HG02884 (cell line): Measurements from ENCODE around the gene NPR2.

Experiments used
- ATAC-seq: cut with Tn5 transposase; IDR thresholded peaks from one replicate; pipeline ENCODE4 v1.9.1; 2021; ENCODE audit warnings: mild to moderate bottlenecking, moderate library complexity; ENCODE audit not compliant: unreplicated experiment

Gene NPR2

GRCh38 chr9:35791297-35791921 is at the start of gene NPR2:
Gene NPR2, plus strand, starts transcription at chr9:35791591. Its CDS starts 818 bp downstream, at chr9:35792409.
- ATAC-seq: no peak

- no peak for ATAC-seq
Measured at GRCh38 chr9:35741740-35742139, 49.7 kb upstream of the NPR2 start.

DNA sequence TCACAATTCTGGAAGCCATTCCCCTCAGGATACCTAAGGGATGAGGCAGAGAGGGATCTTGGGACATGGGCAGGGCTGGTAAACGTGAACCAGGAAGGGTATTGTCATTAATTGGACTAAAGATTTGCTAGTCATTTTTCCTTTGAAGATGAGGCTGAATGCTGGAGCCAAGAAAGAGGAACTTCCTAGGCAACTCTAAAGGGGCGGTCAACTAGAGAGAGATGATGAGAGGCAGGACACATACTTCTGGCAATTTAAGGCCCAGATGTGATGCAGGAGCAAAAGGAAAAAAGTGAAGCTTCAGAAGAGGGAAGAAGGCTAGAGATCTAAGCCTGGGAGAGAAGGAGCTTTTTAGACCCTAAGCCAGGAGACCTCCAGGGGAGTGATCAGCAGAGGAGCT is 47.9 kb upstream of the NPR2 start:
- ATAC-seq: no peak

DNA sequence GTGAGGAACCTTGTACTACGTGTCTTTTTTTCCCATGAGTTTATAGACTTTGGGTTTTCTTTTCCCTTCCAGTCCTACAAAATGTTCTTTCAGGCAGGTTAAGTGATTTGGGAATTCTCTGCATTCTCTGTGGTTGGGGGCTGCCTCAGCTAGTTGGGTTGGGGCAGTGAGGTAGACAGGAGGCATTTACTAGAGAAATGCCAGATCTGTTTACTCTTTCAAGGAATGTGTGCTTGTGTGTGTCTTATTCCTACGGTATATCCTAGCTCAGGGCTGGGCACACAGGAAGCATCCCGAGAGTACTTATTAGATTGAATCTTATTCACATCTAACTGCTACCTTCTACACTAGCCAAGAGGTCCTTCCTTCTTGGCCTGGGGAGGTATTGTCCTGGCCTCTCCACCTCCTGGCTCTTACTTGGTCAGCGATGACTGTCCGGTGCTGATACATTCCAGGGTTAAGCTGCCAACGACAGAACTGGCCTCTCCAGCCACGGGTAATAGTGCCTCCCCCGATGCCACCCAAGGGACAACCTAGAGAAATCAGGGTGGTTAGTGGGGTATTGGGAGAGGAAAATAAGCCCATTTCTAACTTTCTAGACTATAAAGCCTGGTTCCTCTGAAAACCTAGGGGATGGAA is 47.4 kb upstream of the NPR2 start:
- no peak for ATAC-seq

DNA sequence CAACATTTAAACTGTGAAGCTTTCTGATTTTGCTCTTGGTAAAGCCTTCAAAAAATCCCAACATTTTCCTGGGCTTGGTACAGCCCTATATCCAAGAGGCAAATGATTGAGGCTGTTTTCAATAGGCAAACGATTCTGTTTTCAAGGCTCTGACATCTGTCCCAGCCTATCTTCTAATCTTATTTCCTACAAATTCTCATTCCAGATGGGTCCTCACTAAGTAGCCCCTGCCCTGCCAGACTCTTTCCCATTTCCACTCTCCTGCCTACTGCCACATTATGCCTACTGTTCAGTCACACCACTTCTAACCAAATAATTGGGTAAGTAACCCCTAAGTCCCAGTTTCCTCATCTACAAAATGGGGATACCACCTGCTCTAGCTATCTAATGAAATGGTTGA is 45.8 kb upstream of the NPR2 start:
- no peak for ATAC-seq

- ATAC-seq: no peak
Measured at GRCh38 chr9:35746583-35746982, 44.8 kb upstream of the NPR2 start.

DNA sequence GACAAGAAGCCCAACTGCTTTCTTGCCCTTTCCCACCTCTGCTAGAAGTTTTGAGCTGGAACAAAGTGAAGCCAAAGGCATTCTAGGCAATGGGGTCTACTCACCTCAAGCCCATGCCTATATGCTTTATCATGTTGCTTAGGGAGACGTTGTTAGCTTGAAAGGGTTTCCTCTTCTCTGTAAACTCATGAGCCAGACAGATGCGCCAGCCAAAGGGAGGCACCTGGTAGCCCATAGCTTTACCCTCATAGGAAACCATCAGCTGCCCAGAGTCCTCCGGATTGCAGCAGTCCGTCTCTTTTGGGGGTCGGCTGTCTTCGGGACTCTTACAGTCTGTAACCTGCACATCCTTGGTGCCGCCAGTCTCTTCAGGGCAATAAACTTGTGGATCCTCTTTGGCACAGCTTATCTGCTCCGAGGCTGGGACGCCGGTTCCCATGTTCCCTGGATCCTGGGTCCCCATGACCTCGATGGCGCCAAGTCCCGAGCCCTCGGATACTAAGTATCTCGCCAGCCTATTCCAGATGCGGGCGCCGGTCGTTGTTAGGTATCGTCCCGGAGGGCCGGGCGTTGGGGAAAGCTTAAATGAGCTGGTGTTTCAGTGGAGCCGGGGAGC is 43.0 kb upstream of the NPR2 start:
- ATAC-seq: peak; percentile 4

- peak; percentile 79 for ATAC-seq
Measured at GRCh38 chr9:35748858-35749514, 42.4 kb upstream of the NPR2 start, which contains the start of the genes GBA2 and RGP1. Gene GBA2, minus strand, starts transcription at chr9:35749228. Its CDS starts 524 bp downstream, at chr9:35748704. Gene RGP1, plus strand, starts transcription at chr9:35749287. Its CDS starts 469 bp downstream, at chr9:35749756.

DNA sequence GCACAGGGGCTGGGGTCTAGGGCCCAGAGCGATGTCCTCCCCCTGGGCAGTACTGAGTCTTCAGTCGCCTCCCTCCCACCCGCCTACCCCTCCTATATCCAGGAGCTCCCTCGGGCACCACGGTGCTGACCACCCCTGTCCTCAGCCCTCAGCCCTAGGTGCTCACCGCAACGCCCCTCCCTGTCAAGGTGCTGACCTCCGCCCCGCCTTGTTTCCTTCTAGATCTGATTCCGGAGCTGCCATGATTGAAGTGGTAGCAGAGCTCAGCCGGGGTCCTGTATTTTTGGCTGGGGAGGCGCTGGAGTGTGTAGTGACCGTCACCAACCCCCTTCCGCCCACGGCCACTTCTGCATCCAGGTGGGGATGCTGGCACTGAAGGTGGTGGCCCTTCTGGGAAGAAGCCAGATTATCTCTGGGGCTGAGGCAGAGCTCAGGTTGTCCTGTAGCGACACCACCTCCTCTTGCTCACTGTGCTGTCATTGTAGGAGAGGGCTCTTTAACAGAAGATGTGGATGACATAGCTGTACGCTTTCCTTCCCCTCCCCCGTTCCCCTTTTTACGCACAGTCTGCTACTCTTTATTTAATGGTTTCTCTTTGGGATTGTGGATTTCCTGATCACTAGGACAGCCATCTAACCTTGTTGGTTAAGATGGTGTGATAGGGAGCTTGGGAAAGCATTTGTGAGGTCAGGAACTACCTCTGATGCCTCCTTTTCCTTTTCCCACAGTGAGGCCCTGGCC is 41.7 kb upstream of the NPR2 start:
- ATAC-seq: peak; percentile 25

GRCh38 chr9:35750256-35750531 is 41.2 kb upstream of the NPR2 start:
- ATAC-seq: no peak

GRCh38 chr9:35753466-35753865 is 37.9 kb upstream of the NPR2 start:
- ATAC-seq: no peak

DNA sequence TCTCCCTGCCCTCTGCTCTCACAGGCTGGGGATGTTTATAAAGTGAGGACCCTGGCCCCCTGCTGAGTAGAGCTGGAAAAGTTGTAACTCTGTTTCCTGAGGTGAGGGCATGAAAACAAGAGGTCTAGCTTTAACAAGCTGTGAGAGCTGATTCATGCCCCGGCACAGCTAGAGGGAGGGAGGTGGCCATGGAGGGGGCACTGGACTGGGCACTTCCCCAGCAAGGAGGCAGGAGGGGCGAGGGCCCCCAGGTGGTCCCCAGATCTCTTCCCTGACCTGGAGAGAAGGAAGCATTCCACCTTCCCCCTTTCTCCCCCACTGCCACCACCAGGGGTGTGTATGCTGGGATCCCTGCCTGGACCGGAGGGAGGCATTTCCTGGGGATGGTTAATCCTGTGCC is 37.1 kb upstream of the NPR2 start, which contains the start of gene MSMP:
Gene MSMP, minus strand, starts transcription at position 13 of the 400 bp plus-strand sequence. CDS start 147 bp downstream, outside the sequence.
- no peak for ATAC-seq

- ATAC-seq: no peak
Measured at GRCh38 chr9:35755071-35755470, 36.3 kb upstream of the NPR2 start.

- ATAC-seq: no peak
Measured at GRCh38 chr9:35756275-35757225, 34.8 kb upstream of the NPR2 start.

- no peak for ATAC-seq
Measured at GRCh38 chr9:35757226-35757891, 34.0 kb upstream of the NPR2 start.

DNA sequence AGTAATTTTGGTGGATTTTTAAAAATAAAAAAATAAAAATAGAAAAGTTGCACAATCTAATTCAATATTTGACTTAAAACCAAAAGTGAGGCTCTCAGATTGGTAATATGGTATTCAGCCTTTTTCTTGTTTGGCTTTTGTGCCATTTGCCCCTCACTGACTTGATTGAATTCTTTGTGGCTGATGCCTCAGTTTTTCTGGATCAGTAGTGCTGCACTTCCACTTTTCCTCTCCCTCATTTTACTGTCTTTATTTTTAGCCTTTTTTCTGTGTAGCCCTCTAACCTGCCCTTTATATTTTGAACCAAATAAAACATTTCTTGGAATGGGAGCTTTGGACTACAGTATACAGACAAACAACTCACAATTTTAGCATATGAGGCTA is 33.5 kb upstream of the NPR2 start:
- no peak for ATAC-seq

DNA sequence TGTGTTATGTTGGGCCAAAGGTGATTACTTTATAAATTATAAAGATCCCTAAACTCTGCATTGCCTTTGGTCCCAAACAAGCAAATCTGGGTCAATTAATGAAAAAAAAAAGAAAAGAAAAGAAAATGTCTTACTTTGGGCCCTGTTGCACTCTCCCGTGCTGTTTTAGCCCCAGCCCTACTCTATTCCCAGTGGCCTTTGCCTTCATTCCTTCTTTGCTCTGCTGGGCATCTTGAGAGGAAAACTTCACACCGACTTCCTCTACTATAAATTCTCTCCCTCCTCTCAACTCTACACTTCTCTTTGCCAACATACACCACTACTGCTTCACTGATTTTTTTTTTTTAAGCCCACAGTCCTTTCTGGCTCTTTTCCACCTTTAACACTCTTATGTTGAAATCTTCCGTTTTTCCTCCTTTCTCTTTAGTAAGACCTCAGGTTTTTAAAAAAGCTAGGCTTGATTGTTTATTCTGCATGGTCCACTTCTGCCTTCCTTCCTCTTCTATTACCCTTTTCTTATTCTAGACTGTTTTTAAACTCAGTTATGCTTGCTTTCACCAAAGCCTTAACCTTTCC is 32.8 kb upstream of the NPR2 start:
- ATAC-seq: no peak

- no peak for ATAC-seq
Measured at GRCh38 chr9:35759795-35760194, 31.6 kb upstream of the NPR2 start.

DNA sequence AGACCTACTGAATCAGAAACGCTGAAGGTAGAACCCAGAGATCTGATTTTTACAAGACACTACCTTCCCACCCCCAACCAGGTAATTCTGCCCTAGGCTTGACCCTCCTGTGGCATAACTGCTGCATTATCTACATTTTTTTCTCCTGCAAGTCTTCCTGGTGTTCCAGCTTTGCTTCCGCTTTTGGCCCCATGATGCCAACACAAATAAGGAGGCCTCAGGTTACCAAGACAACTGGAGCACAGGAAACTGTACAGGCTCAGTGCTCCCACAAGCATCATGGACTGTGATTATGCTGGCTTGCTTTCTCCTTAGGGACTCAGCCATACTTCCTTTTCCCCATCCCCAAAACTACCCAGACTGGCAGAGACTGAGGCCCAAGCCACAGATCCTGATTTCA is 30.7 kb upstream of the NPR2 start:
- ATAC-seq: no peak
